ENCODE results near the gene ZFYVE21.

ZFYVE21 gene

GRCh38 chr14:103735815-103736545, 20.4 kb downstream of the ZFYVE21 start:
- Histone ChIP-seq H3K79me2 (no peaks in the 10 kb centered on the region), H3K36me3 (ENCODE audit: control insufficient read depth, insufficient read depth, low read length) (no peaks in the 10 kb centered on the region), H3K27ac (no peak overlapping the region), H3K9ac (no peak overlapping the region), H3K27me3 (ENCODE audit: control insufficient read depth, insufficient read depth, low read length) (no peaks in the 10 kb centered on the region), H2AFZ (no peak overlapping the region), H3K4me3 (ENCODE audit: low read depth, low read length) (no peak overlapping the region), H3K9me3 (ENCODE audit: control insufficient read depth, low read length) (no peaks in the 10 kb centered on the region), H3K4me2 (ENCODE audit: low read length) (no peak overlapping the region), H3K4me1 (no peaks in the 10 kb centered on the region)
- no peak for TF ChIP-seq CTCF (IDR thresholded peaks at IDR 0.05)

DNA sequence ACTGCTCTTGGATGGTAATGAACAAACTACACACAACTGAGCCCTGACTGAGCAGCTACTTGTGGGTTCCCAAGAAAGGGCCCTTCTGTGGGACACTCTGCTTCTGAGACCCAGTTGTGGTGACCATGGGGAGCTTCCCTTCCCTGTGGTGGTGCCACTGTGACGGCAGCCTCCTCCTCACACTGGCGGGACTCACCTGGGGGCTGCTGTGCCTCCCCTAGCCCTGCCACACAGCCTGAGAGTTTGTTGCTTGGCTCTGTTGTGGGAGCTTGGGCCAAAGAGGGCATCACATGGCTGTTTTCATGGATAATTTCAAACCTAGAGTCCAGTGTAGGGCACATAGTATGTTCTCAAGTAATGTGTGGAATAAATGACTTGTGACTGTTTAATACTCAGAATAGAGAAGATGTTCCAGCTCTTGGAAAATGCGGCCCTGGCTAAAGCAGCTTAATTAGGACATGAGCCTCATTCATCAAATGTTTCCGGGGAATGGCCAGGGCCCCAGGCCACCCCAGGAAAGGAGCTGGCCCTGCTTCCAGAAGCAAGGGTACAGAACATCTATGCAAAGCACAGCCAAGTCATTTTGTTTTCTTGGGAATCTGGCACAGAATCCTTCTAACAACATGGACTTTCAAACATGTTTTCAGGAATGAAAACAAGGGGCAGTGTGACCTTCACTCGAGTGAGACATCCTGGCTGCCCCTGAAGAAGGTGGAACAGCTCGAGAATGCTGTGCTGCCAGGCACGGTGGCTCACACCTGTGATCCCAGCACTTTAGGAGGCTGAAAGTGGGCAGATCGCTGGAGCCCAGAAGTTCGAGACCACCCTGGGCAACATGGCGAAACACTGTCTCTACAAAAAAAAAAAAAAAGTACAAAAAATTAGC, 21.2 kb downstream of the ZFYVE21 start:
- TF ChIP-seq CTCF (IDR thresholded peaks at IDR 0.05): no peak
- no peaks in the 10 kb centered on the region for H3K36me3 ChIP-seq (ENCODE audit: control insufficient read depth, insufficient read depth, low read length)
- no peak overlapping the region for H3K4me2 ChIP-seq (ENCODE audit: low read length)
- no peaks in the 10 kb centered on the region for H3K27me3 ChIP-seq (ENCODE audit: control insufficient read depth, insufficient read depth, low read length)
- no peak overlapping the region for H3K27ac ChIP-seq
- no peak overlapping the region for H3K4me3 ChIP-seq (ENCODE audit: low read depth, low read length)
- H3K4me1 ChIP-seq: no peaks in the 10 kb centered on the region
- no peak overlapping the region for H3K9ac ChIP-seq
- peaks cover 3% of the 10 kb centered on the region for H3K79me2 ChIP-seq
- no peak overlapping the region for H2AFZ ChIP-seq
- no peaks in the 10 kb centered on the region for H3K9me3 ChIP-seq (ENCODE audit: control insufficient read depth, low read length)

DNA sequence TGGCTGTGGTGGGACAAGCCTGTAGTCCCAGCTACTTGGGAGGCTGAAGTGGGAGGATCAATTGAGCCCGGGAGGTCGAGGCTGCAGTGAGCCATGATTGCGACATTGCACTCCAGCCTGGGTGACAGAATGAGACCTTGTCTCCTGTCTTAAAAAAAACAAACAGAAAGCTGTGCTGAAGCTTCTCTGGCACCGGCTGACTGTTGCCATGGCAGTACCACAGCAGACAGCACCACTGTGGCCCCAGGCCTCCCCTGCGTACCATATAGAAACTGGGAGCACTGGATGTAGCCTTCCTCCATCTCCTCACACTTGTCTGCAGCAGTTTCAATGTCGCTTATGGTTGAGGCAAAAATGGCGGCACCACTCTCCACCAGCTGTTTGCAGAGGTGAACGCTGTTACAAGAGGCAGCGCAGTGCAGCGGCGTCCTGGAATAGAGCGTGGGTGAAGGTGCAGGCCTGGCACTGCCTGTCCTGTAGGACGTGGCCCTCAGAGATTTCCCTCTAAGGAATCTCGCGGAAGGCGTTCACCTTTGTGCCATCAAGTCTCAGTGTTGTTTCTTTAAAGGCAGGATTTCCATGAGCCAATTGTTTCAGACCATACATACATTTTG, 21.9 kb downstream of the ZFYVE21 start:
- Histone ChIP-seq H2AFZ (no peak overlapping the region), H3K9me3 (ENCODE audit: control insufficient read depth, low read length) (no peaks in the 10 kb centered on the region), H3K4me1 (no peaks in the 10 kb centered on the region), H3K79me2 (peaks cover 3% of the 10 kb centered on the region), H3K27me3 (ENCODE audit: control insufficient read depth, insufficient read depth, low read length) (no peaks in the 10 kb centered on the region), H3K36me3 (ENCODE audit: control insufficient read depth, insufficient read depth, low read length) (no peaks in the 10 kb centered on the region), H3K4me2 (ENCODE audit: low read length) (no peak overlapping the region), H3K27ac (no peak overlapping the region), H3K9ac (no peak overlapping the region), H3K4me3 (ENCODE audit: low read depth, low read length) (no peak overlapping the region)
- no peak for TF ChIP-seq CTCF (IDR thresholded peaks at IDR 0.05)

DNA sequence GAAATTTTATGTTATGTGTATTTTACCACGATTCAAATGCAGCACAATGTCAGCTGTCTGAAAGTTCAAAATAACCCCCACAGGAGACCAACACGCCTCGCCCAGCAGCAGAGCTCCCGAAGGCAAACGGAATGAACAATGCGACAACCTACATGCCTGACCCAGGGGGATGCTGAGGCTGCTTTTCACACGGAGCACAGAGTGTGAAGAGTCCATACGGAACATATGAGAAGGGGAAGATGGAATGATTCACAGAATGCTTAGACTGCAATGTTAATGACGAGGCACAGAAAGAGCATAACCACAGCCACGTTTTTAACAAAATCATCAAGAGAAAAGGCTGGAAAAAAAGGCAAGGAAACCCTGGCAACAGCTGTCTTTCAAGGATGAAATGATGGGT, 22.6 kb downstream of the ZFYVE21 start:
- H3K4me1 ChIP-seq: no peaks in the 10 kb centered on the region
- H3K9ac ChIP-seq: no peak overlapping the region
- H3K27ac ChIP-seq: no peak overlapping the region
- no peaks in the 10 kb centered on the region for H3K27me3 ChIP-seq (ENCODE audit: control insufficient read depth, insufficient read depth, low read length)
- no peaks in the 10 kb centered on the region for H3K36me3 ChIP-seq (ENCODE audit: control insufficient read depth, insufficient read depth, low read length)
- no peak overlapping the region for H3K4me2 ChIP-seq (ENCODE audit: low read length)
- no peak for TF ChIP-seq CTCF (IDR thresholded peaks at IDR 0.05)
- no peak overlapping the region for H3K4me3 ChIP-seq (ENCODE audit: low read depth, low read length)
- H3K79me2 ChIP-seq: peaks cover 3% of the 10 kb centered on the region
- no peaks in the 10 kb centered on the region for H3K9me3 ChIP-seq (ENCODE audit: control insufficient read depth, low read length)
- H2AFZ ChIP-seq: no peak overlapping the region

Data from parathyroid adenoma (tissue), 2 donors.